ENCODE data around the gene MAZ. TPM values are rescaled to one million over a fixed set of nuclear protein-coding genes. Genes with fewer than 3 reads are reported as not detected.
"Not testable (repeated sequence)": the region's sequence is repeated elsewhere in the genome, so short reads cannot be mapped to it uniquely, and the experiment has no call there.

The MAZ gene
- total RNA-seq, 1 donor from 2014 or later = 125 TPM

- TF ChIP-seq CTCF (IDR thresholded peaks at IDR 0.05; ENCODE audit: insufficient read depth, low read length, severe bottlenecking) = no peak
Measured at GRCh38 chr16:29770250-29770929, 35.9 kb upstream of the MAZ start.

GRCh38 chr16:29772330-29772729, 34.0 kb upstream of the MAZ start:
- FAIRE-seq; DNase-seq (ENCODE audit: low read depth); H3K4me3 ChIP-seq (ENCODE audit: low read depth, low read length); H3K27me3 ChIP-seq (ENCODE audit: control insufficient read depth, insufficient read depth, low read length); H3K36me3 ChIP-seq (ENCODE audit: control insufficient read depth, insufficient read depth, low read length): not testable (repeated sequence)

More at GRCh38 chr16:29770250-29770929, 35.9 kb upstream of the MAZ start:
- Histone ChIP-seq H3K27me3 (ENCODE audit: control insufficient read depth, insufficient read depth, low read length) (no peaks in the 10 kb centered on the region), H3K4me3 (ENCODE audit: low read depth, low read length) (no peak overlapping the region), H3K36me3 (ENCODE audit: control insufficient read depth, insufficient read depth, low read length) (no peaks in the 10 kb centered on the region)
- no peak for FAIRE-seq
- DNase-seq (ENCODE audit: low read depth) = no peak

- Histone ChIP-seq H3K4me3 (ENCODE audit: low read depth, low read length) (no peak overlapping the region), H3K36me3 (ENCODE audit: control insufficient read depth, insufficient read depth, low read length) (no peaks in the 10 kb centered on the region), H3K27me3 (ENCODE audit: control insufficient read depth, insufficient read depth, low read length) (no peaks in the 10 kb centered on the region)
- DNase-seq (ENCODE audit: low read depth) (no peak), FAIRE-seq (no peak)
- TF ChIP-seq CTCF (IDR thresholded peaks at IDR 0.05; ENCODE audit: insufficient read depth, low read length, severe bottlenecking) = no peak
Measured at GRCh38 chr16:29774730-29775129, 31.6 kb upstream of the MAZ start.

GRCh38 chr16:29775742-29776408, 30.5 kb upstream of the MAZ start:
- DNase-seq (ENCODE audit: low read depth) = peak; percentile 70
- no peak for TF ChIP-seq CTCF (IDR thresholded peaks at IDR 0.05; ENCODE audit: insufficient read depth, low read length, severe bottlenecking)
- no peak for FAIRE-seq

GRCh38 chr16:29777576-29778350, 28.6 kb upstream of the MAZ start, which contains the start of gene ZG16:
Gene ZG16, plus strand, starts transcription at chr16:29778256. Its CDS starts 1,011 bp downstream, at chr16:29779267.
- TF ChIP-seq CTCF (IDR thresholded peaks at IDR 0.05; ENCODE audit: insufficient read depth, low read length, severe bottlenecking) = no peak
- Histone ChIP-seq H3K36me3 (ENCODE audit: control insufficient read depth, insufficient read depth, low read length) (no peaks in the 10 kb centered on the region), H3K4me3 (ENCODE audit: low read depth, low read length) (no peak within 1 kb of the TSS), H3K27me3 (ENCODE audit: control insufficient read depth, insufficient read depth, low read length) (no peaks in the 10 kb centered on the region)
- FAIRE-seq = no peak
- no peak for DNase-seq (ENCODE audit: low read depth)

More at GRCh38 chr16:29775742-29776408, 30.5 kb upstream of the MAZ start:
- Histone ChIP-seq H3K27me3 (ENCODE audit: control insufficient read depth, insufficient read depth, low read length) (no peaks in the 10 kb centered on the region), H3K36me3 (ENCODE audit: control insufficient read depth, insufficient read depth, low read length) (no peaks in the 10 kb centered on the region), H3K4me3 (ENCODE audit: low read depth, low read length) (no peak overlapping the region)

- no peak overlapping the region for H3K4me3 ChIP-seq (ENCODE audit: low read depth, low read length)
- H3K36me3 ChIP-seq (ENCODE audit: control insufficient read depth, insufficient read depth, low read length) = no peaks in the 10 kb centered on the region
- H3K27me3 ChIP-seq (ENCODE audit: control insufficient read depth, insufficient read depth, low read length) = no peaks in the 10 kb centered on the region
- no peak for TF ChIP-seq CTCF (IDR thresholded peaks at IDR 0.05; ENCODE audit: insufficient read depth, low read length, severe bottlenecking)
- FAIRE-seq = no peak
- DNase-seq (ENCODE audit: low read depth) = peak; percentile 52
Measured at GRCh38 chr16:29779474-29779873, 26.9 kb upstream of the MAZ start.

GRCh38 chr16:29783094-29783953, 23.0 kb upstream of the MAZ start:
- H3K27me3 ChIP-seq (ENCODE audit: control insufficient read depth, insufficient read depth, low read length); FAIRE-seq; H3K36me3 ChIP-seq (ENCODE audit: control insufficient read depth, insufficient read depth, low read length); H3K4me3 ChIP-seq (ENCODE audit: low read depth, low read length): not testable (repeated sequence)
- peak; percentile 71 for DNase-seq (ENCODE audit: low read depth)
